ENCODE results near the gene JMJD6. TPM values are rescaled to one million over a fixed set of nuclear protein-coding genes. Genes with fewer than 3 reads are reported as not detected.

Gene JMJD6
- total RNA-seq, 1 experiment from 2014 or later: 16.2 TPM

DNA sequence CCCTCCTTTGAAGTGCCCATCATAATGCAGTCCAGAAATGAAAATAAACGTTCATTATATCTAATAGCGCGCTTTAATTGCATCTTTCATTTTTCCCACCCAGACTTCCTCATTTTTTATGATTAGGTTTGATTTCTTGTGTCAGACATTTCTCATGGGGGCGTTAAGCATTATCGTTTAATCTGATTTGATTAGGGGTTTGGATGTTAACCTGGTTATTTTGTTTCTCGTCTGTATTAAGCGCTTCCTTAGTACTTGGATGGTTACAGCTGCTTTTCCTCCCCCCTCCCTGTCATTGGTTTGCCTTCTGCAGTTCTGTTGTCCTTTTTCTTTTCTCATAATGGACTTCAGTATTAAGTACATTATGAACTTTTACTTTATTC lies 12.1 kb upstream of the JMJD6 start:
- peak overlapping the region; percentile 87 for H3K9ac ChIP-seq (ENCODE audit: low read length)
- H4K20me1 ChIP-seq (ENCODE audit: insufficient read depth, low read depth, low read length): peaks cover 17% of the 10 kb centered on the region
- no peaks in the 10 kb centered on the region for H3K27me3 ChIP-seq (ENCODE audit: low read length)
- peak overlapping the region; percentile 94 for H3K4me2 ChIP-seq (ENCODE audit: low read depth, low read length, poor library complexity, severe bottlenecking)
- peaks cover 39% of the 10 kb centered on the region for H3K79me2 ChIP-seq (ENCODE audit: low read length)
- H3K9me2 ChIP-seq (replicated peaks; ENCODE audit: insufficient read depth, low read length): no peaks in the 10 kb centered on the region
- peaks cover 34% of the 10 kb centered on the region for H3K36me3 ChIP-seq (ENCODE audit: insufficient read depth, low read length)
- peak overlapping the region; percentile 70; the same call in 1 of the 2 replicates for H2AFZ ChIP-seq (ENCODE audit: low read length)
- DNase-seq: peak; percentile 52
- H3K4me3 ChIP-seq (ENCODE audit: low read length): peak overlapping the region; percentile 87
- no peaks in the 10 kb centered on the region for H3K9me3 ChIP-seq (ENCODE audit: low read length)
- H3K27ac ChIP-seq (ENCODE audit: low read length): peak overlapping the region; percentile 81
- H3K4me1 ChIP-seq (ENCODE audit: low read length): peaks cover 39% of the 10 kb centered on the region

DNA sequence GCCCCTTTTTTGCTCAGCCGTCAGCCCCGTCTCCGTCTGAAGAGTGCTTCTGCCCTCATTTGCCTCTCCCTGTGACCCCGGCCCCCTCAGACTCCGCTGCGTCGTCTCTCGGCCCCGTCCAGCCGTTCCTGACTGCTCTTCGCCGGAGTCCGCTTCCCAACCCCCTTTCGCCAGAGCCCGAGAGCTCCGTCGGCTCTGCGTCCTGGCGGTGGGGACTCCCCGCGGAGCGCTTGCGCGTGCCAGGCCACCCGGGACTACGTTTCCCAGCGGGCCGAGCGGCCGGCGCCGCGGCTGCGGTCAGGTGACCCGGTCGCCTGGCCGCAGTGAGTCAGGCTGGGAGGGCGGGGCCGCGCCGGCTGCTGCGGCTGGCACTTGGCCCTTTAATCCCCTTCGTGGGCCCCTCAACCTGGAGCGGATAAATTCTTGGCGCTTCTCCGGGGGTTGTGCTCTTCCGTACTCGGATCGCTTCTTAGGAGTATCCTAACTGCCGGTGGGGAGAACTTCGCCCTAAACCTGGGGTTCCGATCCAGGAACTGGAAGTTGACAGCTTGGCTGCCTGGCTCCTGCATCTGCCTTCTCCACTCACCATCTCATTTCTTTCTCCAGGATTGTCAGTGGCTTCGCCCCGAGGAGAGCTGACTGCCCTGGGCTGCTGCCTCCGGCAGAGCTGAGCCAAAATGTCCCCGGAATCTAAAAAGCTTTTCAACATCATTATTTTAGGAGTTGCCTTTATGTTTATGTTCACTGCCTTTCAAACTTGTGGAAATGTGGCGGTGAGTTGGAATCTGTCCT lies 11.5 kb upstream of the JMJD6 start, which contains the start of gene MFSD11:
Gene MFSD11, plus strand, starts transcription at position 444 of the 792 bp plus-strand sequence. Its CDS starts 234 bp downstream, at position 678.
- peak; percentile 96 for DNase-seq
- Histone ChIP-seq H3K4me2 (ENCODE audit: low read depth, low read length, poor library complexity, severe bottlenecking) (peak within 1 kb of the TSS; percentile 94), H3K9me3 (ENCODE audit: low read length) (no peaks in the 10 kb centered on the region), H3K4me1 (ENCODE audit: low read length) (peaks cover 45% of the 10 kb centered on the region), H2AFZ (ENCODE audit: low read length) (peak within 1 kb of the TSS; percentile 70), H3K27me3 (ENCODE audit: low read length) (no peaks in the 10 kb centered on the region), H3K9me2 (replicated peaks; ENCODE audit: insufficient read depth, low read length) (no peaks in the 10 kb centered on the region), H3K36me3 (ENCODE audit: insufficient read depth, low read length) (peaks cover 39% of the 10 kb centered on the region), H3K79me2 (ENCODE audit: low read length) (peaks cover 39% of the 10 kb centered on the region), H3K4me3 (ENCODE audit: low read length) (peak within 1 kb of the TSS; percentile 94), H3K9ac (ENCODE audit: low read length) (peak within 1 kb of the TSS; percentile 98), H4K20me1 (ENCODE audit: insufficient read depth, low read depth, low read length) (peaks cover 23% of the 10 kb centered on the region), H3K27ac (ENCODE audit: low read length) (peak within 1 kb of the TSS; percentile 91)

DNA sequence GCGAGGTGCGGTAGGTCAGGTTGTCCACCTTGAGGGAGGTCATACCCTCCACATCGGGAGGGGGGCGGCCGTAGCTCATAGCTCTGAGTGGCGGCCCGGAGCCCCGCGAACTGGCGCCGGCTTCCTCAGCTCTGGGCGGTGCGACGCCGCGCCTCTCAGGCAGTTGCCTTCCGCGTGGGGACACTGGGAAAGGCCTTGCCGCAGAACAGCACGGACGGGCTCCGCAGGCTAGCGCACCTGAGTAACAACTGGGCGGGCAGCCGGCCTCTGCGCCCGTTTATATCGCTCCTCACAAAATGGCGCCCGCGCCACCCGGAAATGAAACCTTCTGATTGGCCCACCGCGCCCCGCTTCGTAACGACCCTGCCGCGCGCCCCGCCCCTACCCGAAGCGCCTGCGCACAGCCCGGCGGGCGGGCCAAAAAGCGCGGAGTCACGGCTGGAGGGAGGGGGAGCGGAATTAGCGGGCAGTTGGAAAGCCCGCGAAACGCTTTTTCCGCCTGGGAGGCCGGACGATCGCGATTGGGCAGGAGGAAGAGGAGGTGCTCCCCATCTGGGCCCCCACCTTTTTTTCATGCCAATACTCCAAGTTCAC lies 10.8 kb upstream of the JMJD6 start, which contains the start of gene SRSF2:
Gene SRSF2, minus strand, starts transcription at position 250 of the 594 bp plus-strand sequence. Its CDS starts 171 bp downstream, at position 79.
- Histone ChIP-seq H3K9ac (ENCODE audit: low read length) (peak within 1 kb of the TSS; percentile 98), H3K27me3 (ENCODE audit: low read length) (no peaks in the 10 kb centered on the region), H3K27ac (ENCODE audit: low read length) (peak within 1 kb of the TSS; percentile 91), H3K4me2 (ENCODE audit: low read depth, low read length, poor library complexity, severe bottlenecking) (peak within 1 kb of the TSS; percentile 94), H3K4me1 (ENCODE audit: low read length) (peaks cover 48% of the 10 kb centered on the region), H2AFZ (ENCODE audit: low read length) (peak within 1 kb of the TSS; percentile 70), H3K9me3 (ENCODE audit: low read length) (no peaks in the 10 kb centered on the region), H3K9me2 (replicated peaks; ENCODE audit: insufficient read depth, low read length) (no peaks in the 10 kb centered on the region), H3K4me3 (ENCODE audit: low read length) (peak within 1 kb of the TSS; percentile 94), H3K79me2 (ENCODE audit: low read length) (peaks cover 39% of the 10 kb centered on the region), H4K20me1 (ENCODE audit: insufficient read depth, low read depth, low read length) (peaks cover 23% of the 10 kb centered on the region), H3K36me3 (ENCODE audit: insufficient read depth, low read length) (peaks cover 43% of the 10 kb centered on the region)
- peak; percentile 100 for DNase-seq

DNA sequence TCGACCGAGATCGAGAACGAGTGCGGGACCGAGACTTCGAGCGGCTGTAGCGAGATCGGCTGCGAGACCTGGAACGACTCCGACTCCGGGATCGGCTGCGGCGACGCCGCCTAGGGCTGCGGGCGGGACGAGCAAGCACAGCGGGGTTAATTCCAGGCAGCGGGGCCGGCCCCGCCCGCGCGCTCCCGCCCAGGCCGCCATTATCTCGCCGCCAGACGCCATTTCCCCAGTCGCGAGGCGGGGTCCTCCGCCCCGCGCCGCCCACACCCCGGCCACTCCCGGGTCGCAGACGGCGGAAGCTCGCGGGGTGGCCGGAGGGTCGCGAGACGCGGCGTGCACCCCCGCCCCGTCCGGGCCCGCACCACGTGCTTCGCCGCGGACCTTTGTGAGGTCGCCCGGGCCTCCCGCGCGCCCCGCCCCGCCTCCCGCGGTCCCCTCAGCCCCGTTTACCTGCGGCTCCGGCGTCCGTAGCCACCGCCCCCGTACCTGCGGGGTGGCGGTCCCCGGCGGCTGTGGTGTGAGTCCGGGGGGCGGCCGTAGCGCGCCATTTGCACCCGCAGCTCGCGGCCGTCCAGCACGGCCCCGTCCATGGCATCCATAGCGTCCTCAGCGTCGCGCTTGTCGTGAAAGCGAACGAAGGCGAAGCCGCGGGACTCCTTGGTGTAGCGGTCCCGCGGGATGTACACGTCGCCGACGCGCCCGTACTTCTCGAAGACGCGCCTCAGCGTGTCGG lies 10.1 kb upstream of the JMJD6 start:
- no peaks in the 10 kb centered on the region for H3K9me3 ChIP-seq (ENCODE audit: low read length)
- peaks cover 43% of the 10 kb centered on the region for H3K36me3 ChIP-seq (ENCODE audit: insufficient read depth, low read length)
- DNase-seq: peak; percentile 76
- peaks cover 39% of the 10 kb centered on the region for H3K79me2 ChIP-seq (ENCODE audit: low read length)
- H3K4me1 ChIP-seq (ENCODE audit: low read length): peaks cover 53% of the 10 kb centered on the region
- peak overlapping the region; percentile 98 for H3K9ac ChIP-seq (ENCODE audit: low read length)
- no peak overlapping the region for H2AFZ ChIP-seq (ENCODE audit: low read length)
- H3K4me3 ChIP-seq (ENCODE audit: low read length): peak overlapping the region; percentile 94
- H3K27ac ChIP-seq (ENCODE audit: low read length): peak overlapping the region; percentile 91
- H3K27me3 ChIP-seq (ENCODE audit: low read length): no peaks in the 10 kb centered on the region
- peak overlapping the region; percentile 87 for H3K4me2 ChIP-seq (ENCODE audit: low read depth, low read length, poor library complexity, severe bottlenecking)
- H4K20me1 ChIP-seq (ENCODE audit: insufficient read depth, low read depth, low read length): peaks cover 26% of the 10 kb centered on the region
- no peaks in the 10 kb centered on the region for H3K9me2 ChIP-seq (replicated peaks; ENCODE audit: insufficient read depth, low read length)

DNA sequence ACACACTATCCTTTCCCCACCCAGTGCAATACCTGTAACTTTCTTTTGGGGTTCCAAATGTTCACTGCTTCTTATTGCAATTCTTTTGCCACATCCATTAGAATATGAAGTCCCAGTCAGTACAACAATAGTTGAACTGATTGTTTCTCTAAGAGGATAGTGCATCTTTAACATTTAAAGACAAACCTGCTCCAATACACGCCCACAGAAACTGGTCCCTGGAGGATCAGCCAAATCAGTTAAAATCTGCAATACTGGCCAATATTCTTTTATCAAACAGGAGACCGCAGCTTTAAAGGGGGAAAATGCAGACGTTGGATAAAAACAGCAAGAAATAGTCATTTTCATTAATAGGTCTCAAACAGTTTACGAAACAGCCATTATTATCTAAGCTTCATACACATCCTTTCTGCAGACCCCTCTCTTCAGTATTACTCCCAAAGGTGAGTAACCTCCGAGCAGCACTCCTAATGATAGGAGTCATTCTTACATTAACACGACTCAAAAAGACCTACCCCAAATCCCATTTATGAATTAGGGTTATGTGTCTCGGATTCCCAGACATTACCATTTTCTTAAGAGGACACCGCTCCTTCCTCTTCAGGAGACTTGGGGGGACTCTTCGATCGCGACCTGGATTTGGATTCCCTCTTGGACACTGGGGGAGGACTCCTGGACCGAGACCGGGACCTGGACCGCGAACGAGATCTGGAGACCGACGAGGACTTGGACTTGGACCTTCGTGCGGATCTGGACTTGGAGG lies 9.4 kb upstream of the JMJD6 start:
- Histone ChIP-seq H3K9me2 (replicated peaks; ENCODE audit: insufficient read depth, low read length) (no peaks in the 10 kb centered on the region), H4K20me1 (ENCODE audit: insufficient read depth, low read depth, low read length) (peaks cover 27% of the 10 kb centered on the region)

DNA sequence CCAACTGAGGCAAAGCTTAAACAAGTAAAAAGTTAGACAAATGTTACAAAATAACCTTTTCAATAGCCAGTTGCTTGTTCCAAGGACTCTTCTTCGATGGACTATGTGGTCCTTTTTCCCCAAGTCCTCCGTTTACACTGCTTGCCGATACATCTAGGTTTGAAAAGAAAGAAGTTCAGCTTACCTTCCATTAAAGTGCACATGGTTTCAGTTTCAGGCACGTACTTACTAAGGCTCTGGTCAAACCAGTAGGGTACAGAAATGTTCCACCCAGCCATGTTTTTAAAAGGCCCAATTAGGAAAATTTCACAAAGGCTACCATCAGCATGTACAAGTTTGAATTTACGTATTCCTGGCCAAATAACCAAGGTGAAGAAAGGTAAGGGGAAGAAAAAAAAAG lies 8.6 kb upstream of the JMJD6 start:
- no peaks in the 10 kb centered on the region for H3K9me3 ChIP-seq (ENCODE audit: low read length)
- H3K4me1 ChIP-seq (ENCODE audit: low read length): peaks cover 54% of the 10 kb centered on the region
- DNase-seq: peak; percentile 70
- peaks cover 44% of the 10 kb centered on the region for H3K79me2 ChIP-seq (ENCODE audit: low read length)
- H3K9me2 ChIP-seq (replicated peaks; ENCODE audit: insufficient read depth, low read length): no peaks in the 10 kb centered on the region
- peaks cover 43% of the 10 kb centered on the region for H3K36me3 ChIP-seq (ENCODE audit: insufficient read depth, low read length)
- peak overlapping the region; percentile 87 for H3K4me2 ChIP-seq (ENCODE audit: low read depth, low read length, poor library complexity, severe bottlenecking)
- H2AFZ ChIP-seq (ENCODE audit: low read length): no peak overlapping the region
- peak overlapping the region; percentile 94 for H3K4me3 ChIP-seq (ENCODE audit: low read length)
- H4K20me1 ChIP-seq (ENCODE audit: insufficient read depth, low read depth, low read length): peaks cover 27% of the 10 kb centered on the region
- H3K27ac ChIP-seq (ENCODE audit: low read length): peak overlapping the region; percentile 91
- H3K9ac ChIP-seq (ENCODE audit: low read length): peak overlapping the region; percentile 98
- no peaks in the 10 kb centered on the region for H3K27me3 ChIP-seq (ENCODE audit: low read length)

More for the DNA sequence above, 9.4 kb upstream of the JMJD6 start:
- Histone ChIP-seq H3K4me1 (ENCODE audit: low read length) (peaks cover 58% of the 10 kb centered on the region), H3K27ac (ENCODE audit: low read length) (peak overlapping the region; percentile 91), H3K4me2 (ENCODE audit: low read depth, low read length, poor library complexity, severe bottlenecking) (peak overlapping the region; percentile 87), H3K9ac (ENCODE audit: low read length) (peak overlapping the region; percentile 98), H3K79me2 (ENCODE audit: low read length) (peaks cover 39% of the 10 kb centered on the region), H3K27me3 (ENCODE audit: low read length) (no peaks in the 10 kb centered on the region), H3K9me3 (ENCODE audit: low read length) (no peaks in the 10 kb centered on the region), H3K36me3 (ENCODE audit: insufficient read depth, low read length) (peaks cover 43% of the 10 kb centered on the region), H2AFZ (ENCODE audit: low read length) (no peak overlapping the region), H3K4me3 (ENCODE audit: low read length) (peak overlapping the region; percentile 94)
- DNase-seq: peak; percentile 56

DNA sequence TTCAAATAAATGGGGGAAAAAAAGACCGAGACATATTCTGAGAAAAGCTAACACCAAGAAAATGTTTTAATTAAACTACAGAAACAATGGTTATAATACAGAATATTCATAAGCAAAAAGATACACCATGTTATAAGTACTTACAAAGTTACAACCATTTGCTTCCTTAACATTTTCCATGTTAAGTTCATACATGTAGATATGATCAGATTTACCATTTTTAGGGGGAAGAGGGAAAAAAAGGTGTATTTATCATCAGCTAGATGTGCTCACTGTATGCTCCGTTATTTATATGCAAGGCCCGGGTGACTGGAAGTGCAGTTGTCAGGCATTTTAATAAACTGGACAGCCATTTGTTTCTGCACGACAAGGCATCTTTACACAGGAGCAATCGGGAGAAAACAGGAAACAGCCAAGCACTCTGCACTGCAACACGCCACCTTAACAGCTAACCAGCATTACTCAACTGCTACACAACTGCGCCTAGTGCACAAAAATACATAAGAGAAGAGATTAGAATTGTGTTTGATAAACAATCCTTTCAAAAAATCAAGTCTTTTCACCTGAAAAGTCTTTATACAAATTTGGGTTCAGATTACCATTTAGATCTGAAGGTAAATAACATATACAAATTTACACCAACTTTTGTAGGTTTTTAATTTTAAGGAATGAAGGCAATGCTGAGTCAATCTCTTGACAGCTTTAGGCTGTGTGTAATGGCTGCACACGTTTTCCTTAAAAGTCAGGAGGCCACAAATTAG lies 7.9 kb upstream of the JMJD6 start:
- Histone ChIP-seq H3K36me3 (ENCODE audit: insufficient read depth, low read length) (peaks cover 43% of the 10 kb centered on the region), H2AFZ (ENCODE audit: low read length) (no peak overlapping the region), H3K4me2 (ENCODE audit: low read depth, low read length, poor library complexity, severe bottlenecking) (peak overlapping the region; percentile 87), H3K4me1 (ENCODE audit: low read length) (peaks cover 52% of the 10 kb centered on the region), H4K20me1 (ENCODE audit: insufficient read depth, low read depth, low read length) (peaks cover 27% of the 10 kb centered on the region), H3K79me2 (ENCODE audit: low read length) (peaks cover 49% of the 10 kb centered on the region), H3K27ac (ENCODE audit: low read length) (peak overlapping the region; percentile 91), H3K9me3 (ENCODE audit: low read length) (no peaks in the 10 kb centered on the region), H3K27me3 (ENCODE audit: low read length) (no peaks in the 10 kb centered on the region), H3K9ac (ENCODE audit: low read length) (peak overlapping the region; percentile 98), H3K4me3 (ENCODE audit: low read length) (peak overlapping the region; percentile 94), H3K9me2 (replicated peaks; ENCODE audit: insufficient read depth, low read length) (no peaks in the 10 kb centered on the region)
- peak; percentile 54 for DNase-seq

Measured in Karpas-422 (cell line).